Measurements from ENCODE around the gene TOR4A.

TOR4A gene

GRCh38 chr9:137252555-137253506, 24.7 kb upstream of the TOR4A start:
- no peak for TF ChIP-seq CTCF (IDR thresholded peaks at IDR 0.05; ENCODE audit: low read depth, low read length, missing control alignments)
- no peak overlapping the region for H3K27ac ChIP-seq
- peaks cover 9% of the 10 kb centered on the region for H3K36me3 ChIP-seq (replicated peaks)
- H3K4me3 ChIP-seq (ENCODE audit: low read depth, low read length), result no peak overlapping the region
- DNase-seq, result no peak
- in situ Hi-C loops (cut with HindIII; ENCODE audit: low pct_ligation_motif_present, low sequenced_read_pairs), result no loop called here
- no peaks in the 10 kb centered on the region for H3K27me3 ChIP-seq (replicated peaks)

DNA sequence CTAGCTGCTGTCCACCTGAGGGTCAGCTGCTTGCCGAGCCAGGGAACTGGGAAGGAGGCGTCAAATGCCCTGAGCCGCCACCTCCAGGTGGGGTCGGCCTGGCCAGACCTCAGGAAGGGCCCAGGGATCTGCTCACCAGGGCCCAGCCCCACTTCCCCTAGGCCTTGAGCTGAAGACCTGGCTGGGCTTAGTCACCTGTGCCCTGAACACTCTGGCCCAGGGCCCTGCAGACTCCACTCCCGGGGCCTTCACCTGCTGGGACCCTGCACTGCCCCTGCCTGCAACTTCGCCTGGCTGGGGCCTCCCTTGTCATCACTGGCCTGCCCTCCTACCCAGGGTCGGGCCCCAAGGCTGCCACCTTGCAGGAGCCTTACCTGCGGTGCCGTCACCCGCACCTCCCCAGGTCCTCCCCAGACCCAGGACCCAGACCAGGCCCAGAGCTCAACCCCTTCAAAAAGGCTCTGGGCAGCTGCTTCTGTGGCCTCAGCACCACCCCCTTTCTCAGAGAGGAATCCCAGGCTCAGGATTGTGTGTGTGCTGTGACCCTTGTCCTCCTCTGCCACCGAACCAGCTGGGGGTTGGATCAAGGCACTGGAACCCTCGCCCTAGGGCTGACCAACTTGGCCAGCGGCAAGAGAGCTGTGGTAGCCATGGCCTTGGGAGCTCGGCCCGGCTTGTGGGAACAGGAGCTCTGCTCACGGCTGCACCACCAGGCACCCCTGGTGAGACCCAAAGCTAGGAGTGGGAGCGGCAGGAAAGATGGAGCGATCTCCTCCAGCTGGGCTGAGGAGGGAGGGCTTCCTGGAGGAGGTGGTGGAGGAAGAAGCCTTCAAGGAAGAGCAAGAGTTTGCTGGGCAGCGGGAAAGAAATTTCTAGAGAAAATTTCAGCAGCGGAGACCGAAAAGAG, 23.6 kb upstream of the TOR4A start:
- Histone ChIP-seq H3K27ac (no peak overlapping the region), H3K27me3 (replicated peaks) (no peaks in the 10 kb centered on the region), H3K4me3 (ENCODE audit: low read depth, low read length) (peak overlapping the region; percentile 92), H3K36me3 (replicated peaks) (peaks cover 10% of the 10 kb centered on the region)
- no peak for DNase-seq
- in situ Hi-C loops (cut with HindIII; ENCODE audit: low pct_ligation_motif_present, low sequenced_read_pairs), result no loop called here
- TF ChIP-seq CTCF (IDR thresholded peaks at IDR 0.05; ENCODE audit: low read depth, low read length, missing control alignments), result no peak

DNA sequence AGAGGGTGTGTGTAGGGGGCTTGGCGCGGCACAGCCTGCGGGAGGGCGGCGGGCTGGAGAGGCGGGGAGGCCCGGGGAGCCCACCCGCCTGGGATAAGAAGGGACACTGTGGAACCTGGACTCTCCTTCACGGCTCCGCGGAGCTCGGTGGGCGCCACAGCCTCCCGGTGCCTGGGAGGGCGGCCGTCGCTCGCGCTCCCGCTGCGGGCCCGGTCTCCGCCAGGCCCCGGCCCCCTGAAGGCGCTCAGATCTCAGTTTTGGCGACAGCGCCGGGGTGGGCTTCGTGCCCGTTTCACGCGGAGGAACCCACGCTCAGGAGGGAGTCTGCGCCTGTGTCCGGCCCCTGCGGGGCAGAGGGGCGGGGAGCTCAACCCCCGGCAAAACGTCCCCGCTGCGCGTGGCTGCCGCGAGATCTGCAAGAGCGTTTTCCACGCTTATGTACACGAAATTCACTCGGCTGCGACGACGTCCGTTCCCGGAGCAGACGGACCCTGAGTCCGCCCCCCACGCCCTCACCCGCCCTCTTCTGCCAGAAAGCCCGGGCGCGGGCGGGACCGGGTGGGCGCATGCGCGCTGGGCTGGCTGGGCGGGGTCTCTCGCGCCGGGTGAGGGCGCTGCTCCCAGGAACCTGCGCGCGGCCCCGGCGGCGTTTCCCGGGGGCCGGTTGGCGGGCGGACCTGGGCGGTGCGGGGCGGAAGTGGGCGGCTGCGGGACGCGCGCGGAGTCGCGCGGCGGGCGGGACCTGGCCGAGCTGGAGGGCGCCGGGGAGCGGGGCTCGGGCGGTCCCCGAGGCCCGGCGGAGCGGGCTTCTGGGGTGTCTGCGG, 22.7 kb upstream of the TOR4A start, which contains the start of gene NELFB:
Gene NELFB (plus strand): TSS at position 704 of the 824 bp plus-strand sequence.
- H3K27me3 ChIP-seq (replicated peaks), result no peaks in the 10 kb centered on the region
- in situ Hi-C loops (cut with HindIII; ENCODE audit: low pct_ligation_motif_present, low sequenced_read_pairs), result no loop called here
- peak within 1 kb of the TSS; percentile 27 for H3K27ac ChIP-seq
- DNase-seq, result peak; percentile 68
- no peak for TF ChIP-seq CTCF (IDR thresholded peaks at IDR 0.05; ENCODE audit: low read depth, low read length, missing control alignments)
- peaks cover 14% of the 10 kb centered on the region for H3K36me3 ChIP-seq (replicated peaks)
- peak within 1 kb of the TSS; percentile 92 for H3K4me3 ChIP-seq (ENCODE audit: low read depth, low read length)

DNA sequence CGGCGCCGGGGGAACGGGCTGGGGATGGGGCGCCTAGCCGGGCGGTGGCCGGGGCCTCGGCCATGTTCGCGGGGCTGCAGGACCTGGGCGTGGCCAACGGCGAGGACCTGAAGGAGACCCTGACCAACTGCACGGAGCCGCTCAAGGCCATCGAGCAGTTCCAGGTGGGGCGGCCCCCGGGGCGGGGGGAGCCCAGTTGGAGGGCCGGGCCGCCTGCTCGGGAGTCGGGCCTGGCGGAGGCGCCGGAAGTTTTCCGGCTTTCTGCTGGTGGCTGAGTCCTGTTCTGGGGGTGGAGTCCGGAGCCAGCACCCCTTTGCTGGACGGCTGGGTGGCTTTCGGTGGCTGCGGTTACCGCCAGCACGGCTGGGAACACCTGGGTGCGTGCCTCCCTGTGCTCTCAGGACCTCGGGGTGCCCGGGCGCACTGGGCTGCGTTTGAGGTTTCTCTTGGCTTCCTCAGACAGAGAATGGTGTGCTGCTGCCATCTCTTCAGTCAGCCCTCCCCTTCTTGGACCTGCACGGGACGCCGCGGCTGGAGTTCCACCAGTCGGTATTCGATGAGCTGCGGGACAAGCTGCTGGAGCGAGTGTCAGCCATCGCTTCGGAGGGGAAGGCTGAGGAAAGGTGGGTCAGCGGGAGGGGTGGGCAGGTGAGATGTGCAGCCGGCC, 21.9 kb upstream of the TOR4A start:
- H3K27me3 ChIP-seq (replicated peaks), result no peaks in the 10 kb centered on the region
- in situ Hi-C loops (cut with HindIII; ENCODE audit: low pct_ligation_motif_present, low sequenced_read_pairs), result no loop called here
- H3K4me3 ChIP-seq (ENCODE audit: low read depth, low read length), result peak overlapping the region; percentile 92
- H3K27ac ChIP-seq, result peak overlapping the region; percentile 27
- H3K36me3 ChIP-seq (replicated peaks), result peaks cover 14% of the 10 kb centered on the region
- no peak for TF ChIP-seq CTCF (IDR thresholded peaks at IDR 0.05; ENCODE audit: low read depth, low read length, missing control alignments)
- no peak for DNase-seq

DNA sequence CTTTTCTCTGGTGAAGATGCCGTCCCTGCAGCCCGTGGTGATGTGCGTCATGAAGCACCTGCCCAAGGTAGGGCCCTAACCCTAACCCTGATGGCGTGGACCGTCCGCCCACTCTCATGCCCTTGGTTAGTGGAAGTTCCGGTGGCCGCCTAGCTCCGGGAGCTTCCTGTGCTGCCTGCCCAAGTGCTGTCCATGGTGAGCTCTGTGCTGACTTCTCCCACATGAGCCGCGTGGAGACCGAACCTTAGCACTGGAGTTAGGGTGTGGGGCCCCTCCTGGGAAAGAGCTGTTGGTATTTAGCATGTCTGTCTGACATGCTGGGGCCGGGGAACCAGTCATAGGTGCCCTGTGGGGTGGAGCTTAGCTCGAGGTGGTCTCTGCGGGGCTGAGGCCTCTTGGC, 21.2 kb upstream of the TOR4A start:
- no peaks in the 10 kb centered on the region for H3K27me3 ChIP-seq (replicated peaks)
- H3K36me3 ChIP-seq (replicated peaks), result peaks cover 14% of the 10 kb centered on the region
- H3K27ac ChIP-seq, result no peak overlapping the region
- no peak for TF ChIP-seq CTCF (IDR thresholded peaks at IDR 0.05; ENCODE audit: low read depth, low read length, missing control alignments)
- H3K4me3 ChIP-seq (ENCODE audit: low read depth, low read length), result peak overlapping the region; percentile 92
- in situ Hi-C loops (cut with HindIII; ENCODE audit: low pct_ligation_motif_present, low sequenced_read_pairs), result no loop called here
- DNase-seq, result no peak
